GM19467 (cell line): ENCODE results near the gene YBEY.
"Not testable (repeated sequence)": the region's sequence is repeated elsewhere in the genome, so short reads cannot be mapped to it uniquely, and the experiment has no call there.

ENCODE experiments used
- ATAC-seq: cut with Tn5 transposase; IDR thresholded peaks from one replicate; pipeline ENCODE4 v1.9.1; 2021; ENCODE audit warnings: mild to moderate bottlenecking, moderate library complexity; ENCODE audit not compliant: unreplicated experiment

The YBEY gene, protein sequence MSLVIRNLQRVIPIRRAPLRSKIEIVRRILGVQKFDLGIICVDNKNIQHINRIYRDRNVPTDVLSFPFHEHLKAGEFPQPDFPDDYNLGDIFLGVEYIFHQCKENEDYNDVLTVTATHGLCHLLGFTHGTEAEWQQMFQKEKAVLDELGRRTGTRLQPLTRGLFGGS

DNA sequence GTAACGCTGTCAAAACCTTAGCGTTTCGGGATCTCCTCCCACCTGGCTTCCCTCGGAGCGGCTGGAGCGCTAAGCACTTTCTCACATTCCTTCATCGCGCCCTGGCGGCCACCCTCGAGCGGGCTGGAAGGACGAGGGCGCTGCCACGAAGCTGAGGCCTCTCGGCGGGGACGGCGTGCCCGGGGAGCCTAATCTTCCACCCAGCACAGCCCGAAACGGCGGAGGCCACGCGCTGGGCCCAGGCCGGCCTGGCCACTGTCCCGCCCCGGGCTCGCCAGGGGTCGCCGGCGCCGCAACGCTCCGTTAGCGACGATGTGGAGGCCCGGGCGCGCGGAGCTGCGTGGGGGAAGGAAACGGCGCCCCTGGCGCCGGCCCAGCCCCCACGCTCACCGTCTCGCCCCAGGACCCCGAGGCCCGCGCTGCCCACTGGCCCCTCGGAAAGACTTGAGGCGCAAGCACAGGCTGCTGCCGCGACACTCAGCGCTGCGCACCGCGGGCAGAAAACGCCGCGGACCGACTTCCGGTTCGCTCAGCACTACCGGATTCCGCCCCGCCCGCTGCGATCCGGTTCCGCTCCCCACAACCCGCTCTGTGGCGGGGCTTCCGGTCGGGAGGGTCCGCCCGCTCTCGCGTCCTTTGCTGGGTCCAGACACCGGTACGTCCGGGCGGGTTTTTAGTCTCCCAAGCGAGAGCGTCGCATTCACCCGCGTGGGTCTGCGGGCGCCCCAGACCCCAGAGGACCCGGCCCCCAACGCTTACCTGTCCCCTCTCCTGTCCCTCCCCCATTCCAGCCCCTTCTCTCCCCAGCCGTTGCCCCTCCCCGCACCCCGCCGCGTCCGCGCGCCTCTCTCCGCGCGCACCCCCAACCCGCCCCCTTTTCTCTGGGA lies at the start of gene YBEY:
Gene YBEY, plus strand, starts transcription at position 582 of the 887 bp plus-strand sequence. CDS start 572 bp downstream, outside the sequence.
- peak; percentile 83 for ATAC-seq

DNA sequence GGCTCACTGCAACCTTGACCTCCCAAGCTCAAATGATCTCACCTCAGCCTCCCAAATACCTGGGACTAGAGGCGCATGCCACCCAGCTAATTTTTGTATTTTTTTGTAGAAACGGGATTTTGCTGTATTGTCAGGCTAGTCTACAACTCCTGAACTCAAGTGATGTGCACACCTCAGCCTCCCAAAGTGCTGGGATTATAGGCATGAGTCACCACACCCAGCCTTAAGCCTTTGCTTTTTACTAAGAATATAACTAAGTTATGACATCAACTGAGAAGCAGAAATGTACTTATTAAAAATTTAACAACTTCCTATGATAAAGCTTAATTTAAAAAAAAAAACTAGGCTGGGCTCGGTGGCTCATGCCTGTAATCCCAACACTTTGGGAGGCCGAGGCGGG lies 48.7 kb upstream of the YBEY start:
- no peak for ATAC-seq

DNA sequence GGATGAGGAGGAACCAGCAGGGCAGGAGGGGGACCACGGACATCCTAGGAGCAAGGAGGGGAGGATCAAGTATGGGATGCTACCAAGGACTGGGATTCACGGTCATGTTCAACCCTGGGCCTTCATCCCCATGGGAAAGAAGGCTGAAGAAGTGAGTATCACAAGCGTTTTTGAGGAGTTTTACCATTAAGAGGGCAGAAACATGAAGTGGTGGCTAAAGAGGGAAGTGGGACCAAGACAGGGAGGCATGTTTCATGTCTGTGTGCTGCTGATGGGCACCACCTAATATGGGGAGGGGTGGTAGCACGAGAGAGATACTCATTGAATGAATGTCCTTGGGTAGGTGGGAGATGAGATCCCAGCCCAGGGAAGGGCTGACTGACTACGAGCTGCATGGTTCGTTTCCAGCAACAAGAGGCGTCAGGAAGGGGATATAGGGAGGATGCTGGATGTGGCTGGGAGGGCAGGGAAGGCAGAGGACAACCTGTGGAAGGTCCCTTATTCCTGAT lies 46.3 kb upstream of the YBEY start:
- no peak for ATAC-seq

DNA sequence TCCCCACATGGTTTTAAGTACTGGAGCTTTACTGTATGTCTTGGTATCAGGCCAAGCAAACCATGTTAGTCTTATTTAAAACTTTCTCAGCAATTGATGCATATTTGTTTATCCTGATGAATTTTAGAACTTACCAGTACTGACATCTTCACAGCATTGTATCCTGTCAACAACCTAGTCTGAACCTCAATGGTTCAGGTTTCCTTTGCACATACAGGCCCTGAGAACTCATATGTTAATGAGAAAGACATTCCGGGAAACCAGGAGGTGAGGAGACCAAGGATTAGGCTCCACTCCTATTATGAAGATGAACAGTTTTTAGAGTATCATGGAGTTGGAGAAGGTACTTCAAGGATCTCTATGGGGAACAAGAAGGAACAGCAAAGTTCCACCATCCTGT lies 44.6 kb upstream of the YBEY start:
- ATAC-seq, result not testable (repeated sequence)

DNA sequence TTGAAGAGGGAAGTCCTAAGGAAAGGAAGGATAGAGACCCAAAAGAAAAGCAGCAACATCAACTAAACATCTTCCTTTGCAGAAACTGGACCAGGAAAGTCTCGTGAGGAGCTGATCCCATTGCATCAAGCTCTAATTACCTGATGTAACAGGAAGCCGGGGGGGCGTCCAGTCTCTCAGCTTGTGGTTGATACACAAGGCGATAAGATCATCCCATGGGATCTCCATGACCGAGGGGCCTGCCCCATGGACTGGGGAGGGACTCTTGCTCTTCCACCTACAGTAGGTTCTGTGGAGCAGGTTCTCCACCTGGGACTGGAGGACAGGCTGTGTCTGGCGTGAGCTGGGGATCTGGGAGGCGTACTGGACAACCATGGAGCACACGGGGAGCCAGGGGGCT lies 42.8 kb upstream of the YBEY start:
- no peak for ATAC-seq

DNA sequence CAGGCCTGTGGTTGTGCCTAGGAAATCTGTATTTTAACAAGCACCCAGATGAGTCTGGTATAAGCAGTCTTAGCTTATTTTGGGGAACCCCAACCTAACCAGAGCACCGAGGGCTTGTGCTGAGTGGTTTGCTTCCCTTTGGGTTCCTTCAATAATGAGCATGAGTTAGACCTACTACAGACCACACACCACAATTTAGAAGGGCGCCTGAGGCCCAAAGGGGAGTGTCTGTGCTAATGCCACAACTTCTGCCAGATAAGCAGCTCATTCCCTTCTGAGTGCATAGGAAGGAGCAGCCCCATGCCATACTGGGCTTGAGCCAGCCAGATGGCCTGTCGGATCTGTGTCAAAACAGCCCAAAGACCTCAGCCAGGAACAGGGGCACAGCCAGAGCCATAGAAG lies 42.2 kb upstream of the YBEY start:
- no peak for ATAC-seq

DNA sequence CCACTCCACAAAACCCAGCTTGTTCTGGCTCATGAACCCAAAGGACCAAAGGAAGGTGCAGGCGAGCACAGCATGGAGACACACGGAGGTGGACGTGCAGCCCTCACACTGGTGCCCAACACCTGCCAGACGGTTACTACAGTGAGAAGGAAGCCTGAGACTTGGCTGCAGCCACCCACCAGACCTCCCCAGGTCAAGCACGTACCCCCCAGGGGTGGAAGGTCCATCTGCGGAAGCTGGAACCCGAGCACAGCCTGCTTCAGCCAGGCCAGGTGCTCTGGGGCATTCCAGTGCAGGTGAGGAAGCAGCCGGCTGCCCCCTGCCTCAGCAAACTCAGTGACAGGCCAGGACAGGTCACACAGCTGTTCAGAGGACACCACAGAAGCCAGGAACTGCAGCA lies 41.5 kb upstream of the YBEY start:
- ATAC-seq, result no peak

DNA sequence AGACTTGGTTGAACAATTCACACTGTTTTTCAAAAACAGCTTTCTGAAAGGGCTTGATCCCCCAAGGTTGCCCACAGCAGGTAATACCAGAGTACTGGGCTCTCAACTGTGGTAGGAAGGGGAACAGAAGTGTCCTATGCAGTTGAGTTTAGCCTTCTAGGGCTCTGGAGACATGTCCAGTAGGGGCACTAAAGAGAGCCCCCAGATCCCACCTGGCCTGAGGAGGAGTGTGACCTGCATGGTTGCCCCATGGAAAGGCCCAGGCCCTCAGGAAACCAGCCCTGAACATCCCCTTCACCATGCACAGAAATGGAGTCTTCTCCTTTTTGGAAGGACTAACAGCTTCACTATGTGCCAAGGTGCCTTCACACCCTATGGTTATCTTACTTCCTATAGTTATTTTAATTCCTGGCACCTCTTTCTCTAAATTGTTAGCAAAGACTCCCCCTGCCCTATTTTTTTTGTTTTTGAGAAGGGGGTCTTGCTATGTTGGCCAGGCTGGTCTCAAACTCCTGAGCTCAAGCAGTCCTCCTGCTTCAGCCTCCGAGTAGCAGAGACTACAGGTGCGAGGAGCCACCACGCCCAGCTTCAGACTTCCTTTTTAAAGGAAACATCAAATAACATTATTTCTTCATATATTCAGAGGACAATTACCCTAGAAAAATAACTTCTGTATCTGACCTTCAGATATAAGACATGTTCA lies 40.8 kb upstream of the YBEY start:
- no peak for ATAC-seq

DNA sequence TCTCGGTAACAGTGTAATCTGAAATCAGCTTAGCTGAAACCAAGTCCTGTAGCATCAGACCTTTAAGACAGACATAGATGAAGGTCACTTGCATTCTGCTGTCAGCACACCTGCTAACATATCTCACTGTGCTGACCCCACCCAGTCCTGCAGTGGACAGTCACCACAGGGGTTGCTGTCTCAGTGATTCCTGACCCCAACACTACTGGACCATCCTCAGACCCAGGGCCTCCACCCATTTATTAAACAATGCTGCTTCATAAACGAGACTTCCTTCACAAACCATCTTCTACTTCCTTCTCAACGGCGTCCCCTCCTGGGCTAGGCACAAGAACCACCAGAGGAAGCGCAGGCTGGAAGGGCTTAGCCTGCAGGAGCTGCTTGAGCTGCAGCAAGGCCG lies 39.8 kb upstream of the YBEY start:
- no peak for ATAC-seq

DNA sequence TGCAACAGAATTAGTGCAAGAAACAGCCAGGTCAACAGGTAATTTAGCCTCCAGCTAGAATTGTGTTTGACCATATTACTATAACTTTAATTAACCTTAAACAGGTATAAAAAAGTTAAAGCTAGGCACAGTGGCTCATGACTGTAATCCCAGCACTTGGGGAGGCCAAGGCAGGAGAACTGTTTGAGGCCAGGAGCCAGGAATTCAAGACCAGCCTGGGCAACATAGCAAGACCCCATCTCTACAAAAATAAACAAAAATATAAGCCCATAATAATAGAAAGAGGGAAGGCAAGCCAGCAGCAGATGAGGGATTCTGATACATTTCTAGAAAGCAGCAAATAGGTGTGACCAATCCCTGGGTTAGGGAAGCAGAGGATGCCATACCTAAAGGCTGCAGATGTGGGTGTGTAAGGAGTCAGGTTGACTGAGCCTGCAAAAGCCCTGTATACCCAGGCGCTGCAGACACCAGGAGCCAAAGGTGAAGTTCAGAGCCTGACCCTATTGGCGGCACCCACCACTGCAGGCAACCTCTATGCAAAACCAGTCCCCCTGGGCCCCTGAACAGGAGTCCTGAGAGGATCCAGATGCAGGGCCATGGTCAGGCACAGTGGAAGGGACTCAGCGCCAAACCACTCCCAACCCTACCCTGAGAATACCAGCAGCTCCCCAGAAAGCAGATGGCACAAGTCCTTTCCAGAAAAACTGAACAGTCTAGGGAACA lies 38.3 kb upstream of the YBEY start:
- no peak for ATAC-seq

DNA sequence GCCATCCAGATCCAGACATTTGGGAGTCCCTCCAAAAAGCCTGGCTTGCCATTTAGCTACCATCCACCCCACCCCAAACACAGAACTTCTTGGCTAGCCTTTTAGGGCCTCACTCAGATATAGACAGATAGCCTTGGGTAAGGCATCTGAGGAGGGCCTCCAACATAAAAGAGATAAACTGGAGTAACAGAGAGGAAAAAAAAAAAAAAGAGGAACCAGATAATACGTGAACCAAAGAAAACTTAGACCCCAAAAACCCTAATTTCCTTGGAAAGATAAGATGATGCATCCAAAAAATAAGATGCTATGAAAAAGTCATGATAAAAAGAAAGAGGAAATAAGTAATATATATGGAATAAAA lies 37.7 kb upstream of the YBEY start:
- no peak for ATAC-seq

DNA sequence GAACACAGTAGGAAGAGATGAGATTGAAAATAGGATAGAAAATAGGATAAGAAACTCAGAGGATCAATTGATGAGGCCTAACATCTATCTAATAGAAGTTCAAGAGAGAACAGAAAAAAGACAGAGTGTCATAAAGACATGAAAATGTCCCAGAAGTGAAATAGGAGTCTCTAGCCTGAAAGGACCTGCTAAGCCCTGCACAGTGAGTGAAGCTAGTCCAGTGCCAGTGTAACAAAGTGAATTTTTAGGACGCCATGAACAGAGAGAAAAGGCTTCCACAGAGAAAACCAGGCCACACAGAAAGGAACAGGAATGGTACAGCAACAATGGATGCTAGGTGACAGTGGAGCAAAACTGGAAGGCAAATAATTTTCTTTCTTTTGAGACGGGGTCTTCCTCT lies 37.3 kb upstream of the YBEY start:
- ATAC-seq, result no peak

DNA sequence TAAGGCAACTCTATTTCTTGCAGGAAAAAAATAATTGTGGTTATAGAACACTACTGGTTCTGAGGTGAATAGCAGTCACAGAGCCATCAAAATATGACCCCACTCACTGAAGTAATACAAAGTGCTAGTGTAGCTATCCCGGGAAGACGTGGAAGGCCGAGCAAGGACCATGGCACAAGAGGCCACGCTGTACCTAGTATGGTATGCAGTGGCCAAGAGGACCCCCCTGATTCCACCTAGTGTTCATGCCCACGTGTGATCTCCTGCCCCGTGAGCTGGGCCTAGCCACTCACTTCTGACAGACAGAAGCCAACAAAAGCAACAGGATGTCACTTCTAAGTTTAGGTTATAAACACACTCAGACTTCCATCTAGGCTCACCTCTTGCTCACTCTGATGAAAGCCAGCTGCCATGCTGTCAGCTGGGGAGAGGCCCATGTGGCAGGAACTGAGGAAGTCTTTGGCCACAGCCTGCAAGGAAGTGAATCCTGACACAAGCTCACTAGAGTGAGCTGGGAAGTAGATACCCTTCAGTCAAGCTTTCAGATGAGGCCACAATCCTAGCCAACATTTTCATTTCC lies 35.9 kb upstream of the YBEY start:
- no peak for ATAC-seq

DNA sequence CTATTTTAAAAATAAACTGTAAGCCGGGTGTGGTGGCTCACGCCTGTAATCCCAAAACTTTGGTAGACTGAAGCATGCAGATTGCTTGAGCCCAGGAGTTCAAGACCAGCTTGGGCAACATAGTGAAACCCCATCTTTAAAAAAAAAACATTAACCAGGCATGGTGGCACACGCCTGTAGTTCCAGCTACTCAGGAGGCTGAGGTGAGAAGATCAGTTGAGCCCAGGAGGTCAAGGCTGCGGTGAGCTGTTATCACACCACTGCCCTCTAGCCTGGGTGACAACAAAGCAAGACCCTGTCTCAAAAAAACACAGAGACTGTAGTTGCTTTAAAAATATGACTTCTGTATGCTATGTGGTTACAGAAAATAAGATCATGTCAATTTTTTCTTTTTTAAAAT lies 33.3 kb upstream of the YBEY start:
- no peak for ATAC-seq

DNA sequence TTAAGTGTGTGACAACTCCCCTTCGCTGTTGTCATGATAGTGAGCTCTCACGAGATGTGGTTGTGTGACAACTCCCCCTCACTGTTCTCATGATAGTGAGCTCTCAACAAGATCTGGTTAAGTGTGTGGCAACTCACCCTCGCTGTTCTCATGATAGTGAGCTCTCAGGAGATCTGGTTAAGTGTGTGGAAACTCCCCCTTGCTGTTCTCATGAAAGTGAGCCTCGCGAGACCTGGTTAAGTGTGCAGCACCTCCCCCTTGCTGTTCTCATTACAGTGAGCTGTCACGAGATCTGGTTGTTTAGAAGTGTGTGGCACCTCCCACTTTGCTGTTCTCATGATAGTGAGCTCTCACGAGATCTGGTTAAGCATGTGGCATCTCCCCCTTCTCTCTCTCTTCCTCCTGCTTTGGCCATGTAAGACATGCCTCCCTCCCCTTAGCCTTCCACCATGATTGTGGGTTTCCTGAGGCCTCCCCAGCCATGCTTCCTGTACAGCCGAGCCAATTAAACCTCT lies 32.5 kb upstream of the YBEY start:
- peak; percentile 49 for ATAC-seq

DNA sequence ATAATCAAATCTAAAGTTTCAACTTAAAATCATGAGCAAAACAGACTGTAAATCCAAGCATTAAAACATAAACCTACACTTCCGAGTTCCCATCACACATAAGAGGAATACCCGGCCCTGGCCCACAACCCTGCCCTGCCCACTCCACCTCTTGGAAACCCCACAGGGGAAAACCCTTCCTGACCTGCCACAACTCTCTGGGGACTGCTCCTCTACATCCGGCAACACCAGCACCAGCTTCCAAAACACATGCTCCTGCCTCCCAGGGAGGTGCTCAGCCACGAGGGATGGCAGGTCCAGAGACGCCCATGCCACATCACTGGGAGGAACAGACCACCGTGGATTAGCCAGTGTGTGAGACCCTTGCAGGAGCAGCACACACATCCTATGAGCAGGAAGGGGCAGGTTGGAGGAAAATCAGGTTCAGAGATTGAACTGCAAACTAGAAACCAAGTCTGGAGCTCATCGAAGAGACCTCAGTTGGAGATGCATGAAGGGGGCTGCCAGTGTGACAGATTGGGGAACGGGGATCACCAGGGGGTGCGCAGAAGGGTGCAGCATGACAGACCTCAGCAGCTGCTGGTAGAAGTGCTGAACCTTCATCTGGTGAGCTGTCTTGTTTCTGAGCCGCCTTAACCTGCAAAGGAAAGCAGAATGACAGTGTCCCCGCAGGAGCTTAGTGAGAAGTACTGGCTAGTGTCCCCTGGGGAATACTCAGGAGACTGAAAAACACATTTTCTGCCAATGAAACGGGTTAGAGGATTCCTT lies 31.8 kb upstream of the YBEY start:
- ATAC-seq, result peak; percentile 37

DNA sequence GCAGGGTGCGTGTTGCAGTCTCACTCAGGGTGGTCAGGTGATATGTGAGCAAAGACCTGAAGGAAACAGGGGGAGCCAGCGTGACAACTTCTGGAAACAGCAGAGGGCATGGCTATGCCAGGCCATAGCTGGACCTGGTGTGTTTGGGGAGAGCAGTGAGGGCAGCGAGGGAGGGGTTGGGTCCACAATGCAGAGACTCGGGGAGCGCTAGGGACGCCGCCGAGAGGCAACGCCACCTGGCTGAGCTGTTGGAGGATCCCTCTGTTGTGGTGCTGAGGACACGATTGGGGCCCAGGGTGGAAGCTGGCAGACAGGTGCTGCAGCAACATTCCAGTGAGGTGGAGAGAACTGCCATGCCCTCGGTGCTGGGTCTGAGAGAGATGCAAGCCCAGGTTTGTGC lies 31.0 kb upstream of the YBEY start:
- no peak for ATAC-seq

DNA sequence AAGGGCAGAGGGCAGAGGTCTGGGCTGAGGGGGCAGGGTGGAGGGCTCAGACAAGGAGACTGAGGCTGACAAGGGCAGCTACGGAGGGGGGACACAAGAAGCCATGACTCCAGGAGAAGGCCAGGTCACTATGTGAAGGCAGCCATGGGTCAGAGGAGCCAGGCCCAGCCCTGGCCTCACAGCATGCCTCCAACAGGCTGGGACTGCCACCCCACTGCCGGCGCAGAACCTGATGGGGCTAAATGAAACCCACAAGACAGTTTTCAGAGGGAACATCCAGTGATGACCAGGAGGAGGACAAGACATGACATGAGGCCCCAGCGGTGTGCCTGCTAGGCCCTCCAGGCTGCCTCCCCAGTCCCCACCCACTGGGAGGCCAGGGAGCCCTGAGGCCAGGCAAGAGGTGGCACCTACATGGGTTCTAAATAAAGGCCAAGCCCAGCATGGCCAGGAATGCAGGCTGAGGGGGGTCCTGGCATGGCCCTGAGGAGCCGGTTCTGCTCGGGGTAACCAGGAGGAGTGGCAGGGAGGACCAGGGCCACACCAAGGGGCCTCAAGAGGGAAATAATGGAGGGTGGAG lies 30.3 kb upstream of the YBEY start:
- no peak for ATAC-seq

DNA sequence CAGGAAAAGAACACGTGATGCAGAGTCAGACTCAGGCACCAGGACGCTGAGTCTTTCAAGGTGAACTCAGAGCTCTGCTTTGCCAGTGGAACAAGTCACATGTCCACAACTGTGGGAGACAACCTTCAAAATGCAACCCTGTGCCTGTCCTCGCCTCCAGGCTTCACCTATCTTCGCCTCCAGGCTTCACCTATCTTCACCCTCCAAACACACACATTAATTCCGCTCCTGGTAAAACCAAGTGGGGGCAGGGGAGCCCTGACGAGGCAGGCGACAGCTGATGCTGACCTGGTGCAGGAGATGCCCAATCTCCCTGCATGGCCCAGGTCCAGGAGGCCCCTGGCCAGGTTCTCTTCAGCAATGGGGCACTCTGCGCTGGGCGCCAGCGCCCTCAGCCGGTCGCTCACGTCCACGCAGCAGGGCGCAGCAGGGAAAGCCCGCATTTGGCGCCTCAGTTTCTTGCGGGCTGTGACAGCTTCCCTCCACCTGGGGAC lies 29.6 kb upstream of the YBEY start:
- no peak for ATAC-seq
